ENCODE data around the gene VKORC1L1. TPM values are rescaled to one million over a fixed set of nuclear protein-coding genes. Genes with fewer than 3 reads are reported as not detected.
A peak's percentile ranks its signal among the peaks of the same experiment; 100 is the strongest.
"Not testable (repeated sequence)": the region's sequence is repeated elsewhere in the genome, so short reads cannot be mapped to it uniquely, and the experiment has no call there.

The VKORC1L1 gene
- total and polyA plus RNA-seq, 2 donors (not counting 3 experiments of a cell fraction or from before 2014, with no cell fraction given): 14.5 to 36.7 TPM

GRCh38 chr7:65858660-65859059 is 14.2 kb upstream of the VKORC1L1 start:
- H3K36me3 ChIP-seq (ENCODE audit: control insufficient read depth in 2 of 2, extremely low read depth in 1 of 2, insufficient read depth in 2 of 2, low read length in 2 of 2); H3K9me1 ChIP-seq (replicated peaks; ENCODE audit: control insufficient read depth, extremely low read depth, insufficient read depth, low read length); H3K79me2 ChIP-seq (ENCODE audit: control insufficient read depth, insufficient read depth, low read length); CTCF ChIA-PET; H3K4me1 ChIP-seq (ENCODE audit: control insufficient read depth, extremely low read depth, insufficient read depth, low read length); H3K9me3 ChIP-seq (replicated peaks; ENCODE audit: control insufficient read depth, insufficient read depth, low read length); FAIRE-seq; H3K4me3 ChIP-seq (replicated peaks in 1 of 3; ENCODE audit: insufficient read depth in 1 of 3, low read depth in 1 of 3, low read length in 3 of 3); H3K27ac ChIP-seq (ENCODE audit: insufficient read depth, low read depth, low read length); dilution Hi-C loops (cut with MboI; ENCODE audit: extremely low pct_ligation_motif_present, low sequenced_read_pairs); DNase-seq (ENCODE audit: low read depth, low spot score); POLR2A ChIA-PET; H2AFZ ChIP-seq (ENCODE audit: low read depth, low read length); H4K20me1 ChIP-seq (replicated peaks; ENCODE audit: control insufficient read depth, extremely low read depth, insufficient read depth, low read length); intact Hi-C loops (cut with micrococcal nuclease); H3K9ac ChIP-seq (replicated peaks; ENCODE audit: extremely low read depth, insufficient read depth, low read length); H3K4me2 ChIP-seq (ENCODE audit: insufficient read depth, low read length); H3K27me3 ChIP-seq (ENCODE audit: control insufficient read depth in 2 of 2, insufficient read depth in 2 of 2, low read length in 2 of 2); BruUV-seq (replicated peaks): not testable (repeated sequence)

- H3K4me1 ChIP-seq (ENCODE audit: control insufficient read depth, extremely low read depth, insufficient read depth, low read length); H3K4me2 ChIP-seq (ENCODE audit: insufficient read depth, low read length); H3K4me3 ChIP-seq (replicated peaks in 1 of 3; ENCODE audit: insufficient read depth in 1 of 3, low read depth in 1 of 3, low read length in 3 of 3); H2AFZ ChIP-seq (ENCODE audit: low read depth, low read length); CTCF ChIA-PET; H3K27me3 ChIP-seq (ENCODE audit: control insufficient read depth in 2 of 2, insufficient read depth in 2 of 2, low read length in 2 of 2); H4K20me1 ChIP-seq (replicated peaks; ENCODE audit: control insufficient read depth, extremely low read depth, insufficient read depth, low read length); H3K36me3 ChIP-seq (ENCODE audit: control insufficient read depth in 2 of 2, extremely low read depth in 1 of 2, insufficient read depth in 2 of 2, low read length in 2 of 2); H3K9me3 ChIP-seq (replicated peaks; ENCODE audit: control insufficient read depth, insufficient read depth, low read length); DNase-seq (ENCODE audit: low read depth, low spot score); dilution Hi-C loops (cut with MboI; ENCODE audit: extremely low pct_ligation_motif_present, low sequenced_read_pairs); H3K27ac ChIP-seq (ENCODE audit: insufficient read depth, low read depth, low read length); POLR2A ChIA-PET; intact Hi-C loops (cut with micrococcal nuclease); H3K9ac ChIP-seq (replicated peaks; ENCODE audit: extremely low read depth, insufficient read depth, low read length); H3K79me2 ChIP-seq (ENCODE audit: control insufficient read depth, insufficient read depth, low read length); BruUV-seq (replicated peaks); H3K9me1 ChIP-seq (replicated peaks; ENCODE audit: control insufficient read depth, extremely low read depth, insufficient read depth, low read length): not testable (repeated sequence)
- FAIRE-seq: peak; percentile 57
These were observed 6.6 kb upstream of the VKORC1L1 start for GRCh38 chr7:65866244-65866643.

GRCh38 chr7:65867681-65868080 is 5.2 kb upstream of the VKORC1L1 start:
- H3K27ac ChIP-seq (ENCODE audit: insufficient read depth, low read depth, low read length); H4K20me1 ChIP-seq (replicated peaks; ENCODE audit: control insufficient read depth, extremely low read depth, insufficient read depth, low read length); H2AFZ ChIP-seq (ENCODE audit: low read depth, low read length); H3K9ac ChIP-seq (replicated peaks; ENCODE audit: extremely low read depth, insufficient read depth, low read length); DNase-seq (ENCODE audit: low read depth, low spot score); CTCF ChIA-PET; H3K4me3 ChIP-seq (replicated peaks in 1 of 3; ENCODE audit: insufficient read depth in 1 of 3, low read depth in 1 of 3, low read length in 3 of 3); H3K9me3 ChIP-seq (replicated peaks; ENCODE audit: control insufficient read depth, insufficient read depth, low read length); dilution Hi-C loops (cut with MboI; ENCODE audit: extremely low pct_ligation_motif_present, low sequenced_read_pairs); H3K79me2 ChIP-seq (ENCODE audit: control insufficient read depth, insufficient read depth, low read length); H3K9me1 ChIP-seq (replicated peaks; ENCODE audit: control insufficient read depth, extremely low read depth, insufficient read depth, low read length); intact Hi-C loops (cut with micrococcal nuclease); FAIRE-seq; BruUV-seq (replicated peaks); H3K4me2 ChIP-seq (ENCODE audit: insufficient read depth, low read length); H3K36me3 ChIP-seq (ENCODE audit: control insufficient read depth in 2 of 2, extremely low read depth in 1 of 2, insufficient read depth in 2 of 2, low read length in 2 of 2); H3K4me1 ChIP-seq (ENCODE audit: control insufficient read depth, extremely low read depth, insufficient read depth, low read length); H3K27me3 ChIP-seq (ENCODE audit: control insufficient read depth in 2 of 2, insufficient read depth in 2 of 2, low read length in 2 of 2): not testable (repeated sequence)
- POLR2A ChIA-PET: interaction anchor here (0.6 kb wide), 1 partner anchor 10 kb away, joined by 4 read pairs; no protein-coding TSS in a partner anchor

- H3K36me3 ChIP-seq (ENCODE audit: control insufficient read depth in 2 of 2, extremely low read depth in 1 of 2, insufficient read depth in 2 of 2, low read length in 2 of 2); POLR2A ChIA-PET; DNase-seq (ENCODE audit: low read depth, low spot score); H3K27ac ChIP-seq (ENCODE audit: insufficient read depth, low read depth, low read length); H4K20me1 ChIP-seq (replicated peaks; ENCODE audit: control insufficient read depth, extremely low read depth, insufficient read depth, low read length); intact Hi-C loops (cut with micrococcal nuclease); H3K79me2 ChIP-seq (ENCODE audit: control insufficient read depth, insufficient read depth, low read length); BruUV-seq (replicated peaks); H3K4me3 ChIP-seq (replicated peaks in 1 of 3; ENCODE audit: insufficient read depth in 1 of 3, low read depth in 1 of 3, low read length in 3 of 3); H2AFZ ChIP-seq (ENCODE audit: low read depth, low read length); H3K27me3 ChIP-seq (ENCODE audit: control insufficient read depth in 2 of 2, insufficient read depth in 2 of 2, low read length in 2 of 2); H3K9ac ChIP-seq (replicated peaks; ENCODE audit: extremely low read depth, insufficient read depth, low read length); dilution Hi-C loops (cut with MboI; ENCODE audit: extremely low pct_ligation_motif_present, low sequenced_read_pairs); H3K9me1 ChIP-seq (replicated peaks; ENCODE audit: control insufficient read depth, extremely low read depth, insufficient read depth, low read length); H3K4me2 ChIP-seq (ENCODE audit: insufficient read depth, low read length); H3K4me1 ChIP-seq (ENCODE audit: control insufficient read depth, extremely low read depth, insufficient read depth, low read length); H3K9me3 ChIP-seq (replicated peaks; ENCODE audit: control insufficient read depth, insufficient read depth, low read length): not testable (repeated sequence)
- peak; percentile 50 for FAIRE-seq
- CTCF ChIA-PET: interaction anchor here (0.6 kb wide), 1 partner anchor 109 kb away, joined by 4 read pairs; no protein-coding TSS in a partner anchor
These were observed 3.6 kb upstream of the VKORC1L1 start for GRCh38 chr7:65869312-65869711.

Data from endothelial cell of umbilical vein (primary cell).